Progenitor cell of endocrine pancreas (in vitro differentiated cells): ENCODE data around the gene ZNF440. TPM values are rescaled to one million over a fixed set of nuclear protein-coding genes. Genes with fewer than 3 reads are reported as not detected.
"Not testable (repeated sequence)": the region's sequence is repeated elsewhere in the genome, so short reads cannot be mapped to it uniquely, and the experiment has no call there.

Source experiments
- DNase-seq: peaks from one replicate; pipeline ENCODE4 v3.0.0; 2021; ENCODE audit warnings: low spot score; ENCODE audit not compliant: unreplicated experiment
- H3K27ac Mint-ChIP-seq: 2 replicates; pipeline ENCODE4 v1.8.0; 2021; ENCODE audit warnings: mild to moderate bottlenecking, moderate library complexity, mixed read lengths
- H3K27me3 Mint-ChIP-seq: 2 replicates; pipeline ENCODE4 v1.8.0; 2021; ENCODE audit warnings: mixed read lengths
- H3K36me3 Mint-ChIP-seq: 2 replicates; pipeline ENCODE4 v1.8.0; 2022; ENCODE audit warnings: mixed read lengths; ENCODE audit not compliant: insufficient read depth
- H3K4me1 Mint-ChIP-seq: 2 replicates; pipeline ENCODE4 v1.8.0; 2021; ENCODE audit warnings: low read depth, mixed read lengths
- H3K4me3 Mint-ChIP-seq: 2 replicates; pipeline ENCODE4 v1.8.0; 2021; ENCODE audit warnings: low read depth, mild to moderate bottlenecking, moderate library complexity, mixed read lengths
- H3K9me3 Mint-ChIP-seq: 2 replicates; pipeline ENCODE4 v1.8.0; 2021; ENCODE audit warnings: low read depth, mixed read lengths
- CTCF ChIP-seq: fragments of 200-600 bp; sonication (generic); IDR thresholded peaks from one replicate; pipeline ENCODE4 v1.5.0; 2021; ENCODE audit warnings: antibody characterized with exemption, mild to moderate bottlenecking; ENCODE audit not compliant: unreplicated experiment
- total RNA-seq: library from RNA; stranded (reverse); gene quantifications from 2 replicates; pipeline ENCODE4 v1.2.1, GENCODE V29; 2021

ZNF440 gene
- total RNA-seq, 1 donor from 2014 or later: 23.2 TPM

GRCh38 chr19:11813703-11814028, 407 bp upstream of the ZNF440 start:
- H3K4me3 Mint-ChIP-seq: peak overlapping the region; percentile 93
- H3K27ac Mint-ChIP-seq: peak overlapping the region; percentile 98
- DNase-seq: no peak
- no peaks in the 10 kb centered on the region for H3K27me3 Mint-ChIP-seq
- no peak for TF ChIP-seq CTCF
- peaks cover 3% of the 10 kb centered on the region for H3K4me1 Mint-ChIP-seq
- peaks cover 19% of the 10 kb centered on the region for H3K9me3 Mint-ChIP-seq
- peaks cover 46% of the 10 kb centered on the region for H3K36me3 Mint-ChIP-seq

- no peaks in the 10 kb centered on the region for H3K27me3 Mint-ChIP-seq
- peak overlapping the region; percentile 95 for H3K27ac Mint-ChIP-seq
- peaks cover 43% of the 10 kb centered on the region for H3K36me3 Mint-ChIP-seq
- peaks cover 3% of the 10 kb centered on the region for H3K4me1 Mint-ChIP-seq
- peaks cover 17% of the 10 kb centered on the region for H3K9me3 Mint-ChIP-seq
- no peak for DNase-seq
- H3K4me3 Mint-ChIP-seq: peak overlapping the region; percentile 93
- no peak for TF ChIP-seq CTCF
These were observed 595 bp downstream of the ZNF440 start for GRCh38 chr19:11814700-11815035.

GRCh38 chr19:11821474-11822109, 7.5 kb downstream of the ZNF440 start:
- Mint-ChIP-seq H3K4me3 (peak overlapping the region; percentile 18), H3K27ac (no peak overlapping the region), H3K27me3 (no peaks in the 10 kb centered on the region), H3K9me3 (peaks cover 33% of the 10 kb centered on the region), H3K36me3 (peaks cover 69% of the 10 kb centered on the region), H3K4me1 (no peaks in the 10 kb centered on the region)
- TF ChIP-seq CTCF: no peak
- no peak for DNase-seq

- H3K27ac Mint-ChIP-seq, H3K27me3 Mint-ChIP-seq, H3K4me1 Mint-ChIP-seq, H3K4me3 Mint-ChIP-seq, DNase-seq: not testable (repeated sequence)
- Mint-ChIP-seq H3K9me3 (peaks cover 56% of the 10 kb centered on the region), H3K36me3 (peaks cover 86% of the 10 kb centered on the region)
These were observed 15.1 kb downstream of the ZNF440 start for GRCh38 chr19:11828957-11829876.

GRCh38 chr19:11832253-11832912, 18.3 kb downstream of the ZNF440 start:
- Mint-ChIP-seq H3K36me3 (peaks cover 81% of the 10 kb centered on the region), H3K9me3 (peaks cover 59% of the 10 kb centered on the region)

More at GRCh38 chr19:11832253-11832912, 18.3 kb downstream of the ZNF440 start:
- Mint-ChIP-seq H3K4me1 (no peaks in the 10 kb centered on the region), H3K27ac (peak overlapping the region; percentile 73), H3K4me3 (no peak overlapping the region), H3K27me3 (no peaks in the 10 kb centered on the region)
- no peak for TF ChIP-seq CTCF
- no peak for DNase-seq
